ENCODE data around the gene TUBGCP2. TPM values are rescaled to one million over a fixed set of nuclear protein-coding genes. Genes with fewer than 3 reads are reported as not detected.
A peak's percentile ranks its signal among the peaks of the same experiment; 100 is the strongest.
"Not testable (repeated sequence)": the region's sequence is repeated elsewhere in the genome, so short reads cannot be mapped to it uniquely, and the experiment has no call there.

Gene TUBGCP2
- total RNA-seq, 1 experiment from 2014 or later, result 33.1 TPM

- in situ Hi-C loops (cut with HindIII; ENCODE audit: low pct_unique_long_range_greater_than_20kb, low sequenced_read_pairs), result no loop called here
- no peak for DNase-seq (ENCODE audit: low read depth, low spot score)
These were observed 60.9 kb downstream of the TUBGCP2 start for GRCh38 chr10:133247681-133248333.

GRCh38 chr10:133246236-133246626 lies 62.4 kb downstream of the TUBGCP2 start:
- no peak for DNase-seq (ENCODE audit: low read depth, low spot score)
- in situ Hi-C loops (cut with HindIII; ENCODE audit: low pct_unique_long_range_greater_than_20kb, low sequenced_read_pairs), result no loop called here

GRCh38 chr10:133245439-133246235 lies 63.0 kb downstream of the TUBGCP2 start:
- in situ Hi-C loops (cut with HindIII; ENCODE audit: low pct_unique_long_range_greater_than_20kb, low sequenced_read_pairs), result no loop called here

GRCh38 chr10:133243593-133243992 lies 65.1 kb downstream of the TUBGCP2 start:
- in situ Hi-C loops (cut with HindIII; ENCODE audit: low pct_unique_long_range_greater_than_20kb, low sequenced_read_pairs), result no loop called here

More at GRCh38 chr10:133245439-133246235, 63.0 kb downstream of the TUBGCP2 start:
- DNase-seq (ENCODE audit: low read depth, low spot score), result no peak

GRCh38 chr10:133242611-133243356 lies 65.9 kb downstream of the TUBGCP2 start:
- peak; percentile 1 for DNase-seq (ENCODE audit: low read depth, low spot score)
- in situ Hi-C loops (cut with HindIII; ENCODE audit: low pct_unique_long_range_greater_than_20kb, low sequenced_read_pairs), result no loop called here

More at GRCh38 chr10:133243593-133243992, 65.1 kb downstream of the TUBGCP2 start:
- DNase-seq (ENCODE audit: low read depth, low spot score), result no peak

GRCh38 chr10:133241501-133242205 lies 67.0 kb downstream of the TUBGCP2 start:
- DNase-seq (ENCODE audit: low read depth, low spot score), result no peak
- in situ Hi-C loops (cut with HindIII; ENCODE audit: low pct_unique_long_range_greater_than_20kb, low sequenced_read_pairs), result no loop called here

- DNase-seq (ENCODE audit: low read depth, low spot score), result no peak
- in situ Hi-C loops (cut with HindIII; ENCODE audit: low pct_unique_long_range_greater_than_20kb, low sequenced_read_pairs), result no loop called here
These were observed 68.7 kb downstream of the TUBGCP2 start for GRCh38 chr10:133239990-133240389.

GRCh38 chr10:133238466-133238804 lies 70.2 kb downstream of the TUBGCP2 start:
- in situ Hi-C loops (cut with HindIII; ENCODE audit: low pct_unique_long_range_greater_than_20kb, low sequenced_read_pairs), result no loop called here
- DNase-seq (ENCODE audit: low read depth, low spot score), result no peak

GRCh38 chr10:133237588-133238465 lies 70.8 kb downstream of the TUBGCP2 start, which contains the start of gene VENTX:
TSS of gene VENTX (plus strand) at chr10:133237855. CDS start at chr10:133237915, 60 bp downstream.
- no peak for DNase-seq (ENCODE audit: low read depth, low spot score)
- in situ Hi-C loops (cut with HindIII; ENCODE audit: low pct_unique_long_range_greater_than_20kb, low sequenced_read_pairs), result no loop called here

GRCh38 chr10:133237241-133237587 lies 71.5 kb downstream of the TUBGCP2 start:
- in situ Hi-C loops (cut with HindIII; ENCODE audit: low pct_unique_long_range_greater_than_20kb, low sequenced_read_pairs), result no loop called here
- no peak for DNase-seq (ENCODE audit: low read depth, low spot score)

GRCh38 chr10:133236401-133237240 lies 72.1 kb downstream of the TUBGCP2 start:
- in situ Hi-C loops (cut with HindIII; ENCODE audit: low pct_unique_long_range_greater_than_20kb, low sequenced_read_pairs), result no loop called here
- DNase-seq (ENCODE audit: low read depth, low spot score), result no peak

GRCh38 chr10:133235932-133236331 lies 72.7 kb downstream of the TUBGCP2 start:
- in situ Hi-C loops (cut with HindIII; ENCODE audit: low pct_unique_long_range_greater_than_20kb, low sequenced_read_pairs), result no loop called here
- no peak for DNase-seq (ENCODE audit: low read depth, low spot score)

- in situ Hi-C loops (cut with HindIII; ENCODE audit: low pct_unique_long_range_greater_than_20kb, low sequenced_read_pairs), result no loop called here
- no peak for DNase-seq (ENCODE audit: low read depth, low spot score)
These were observed 73.3 kb downstream of the TUBGCP2 start for GRCh38 chr10:133235265-133235855.

- DNase-seq (ENCODE audit: low read depth, low spot score); in situ Hi-C loops (cut with HindIII; ENCODE audit: low pct_unique_long_range_greater_than_20kb, low sequenced_read_pairs): not testable (repeated sequence)
These were observed 73.9 kb downstream of the TUBGCP2 start for GRCh38 chr10:133234796-133235195.

- in situ Hi-C loops (cut with HindIII; ENCODE audit: low pct_unique_long_range_greater_than_20kb, low sequenced_read_pairs), result no loop called here
- no peak for DNase-seq (ENCODE audit: low read depth, low spot score)
These were observed 76.6 kb downstream of the TUBGCP2 start for GRCh38 chr10:133231946-133232574.
